Activated B cell treated with CpG ODN at 0.5 μM for 24 hours (primary cell): ENCODE measurements around the gene FCF1. TPM values are rescaled to one million over a fixed set of nuclear protein-coding genes. Genes with fewer than 3 reads are reported as not detected.

ENCODE experiments used
- ATAC-seq: fragments of 200-7000 bp; cut with Tn5 transposase; one replicate; pipeline ENCODE4 v1.10.0; 2021; ENCODE audit warnings: low read depth, mild to moderate bottlenecking, moderate library complexity
- CTCF ChIA-PET: fragments of 350-600 bp; sonication (Branson Sonifier 250); formaldehyde crosslinking; loops from one replicate; lab custom pipeline; 2021; ENCODE audit warnings: antibody characterized with exemption; lab: Charles Lee
- POLR2A ChIA-PET: fragments of 350-600 bp; sonication (Branson Sonifier 250); formaldehyde crosslinking; loops from one replicate; lab custom pipeline; 2021; ENCODE audit warnings: antibody characterized with exemption; lab: Charles Lee
- DNase-seq: peaks from one replicate; pipeline ENCODE4 v3.0.0; 2022
- H3K27ac Mint-ChIP-seq: one replicate; pipeline ENCODE4 v1.8.0; 2020; ENCODE audit warnings: mixed read lengths
- H3K27me3 Mint-ChIP-seq: one replicate; pipeline ENCODE4 v1.8.0; 2021; ENCODE audit warnings: mixed read lengths
- H3K36me3 Mint-ChIP-seq: one replicate; pipeline ENCODE4 v1.8.0; 2021; ENCODE audit warnings: low read depth, mixed read lengths
- H3K4me1 Mint-ChIP-seq: one replicate; pipeline ENCODE4 v1.8.0; 2021; ENCODE audit warnings: mixed read lengths
- H3K4me3 Mint-ChIP-seq: one replicate; pipeline ENCODE4 v1.8.0; 2020; ENCODE audit warnings: mild to moderate bottlenecking, mixed read lengths
- H3K9me3 Mint-ChIP-seq: one replicate; pipeline ENCODE4 v1.8.0; 2020; ENCODE audit warnings: mixed read lengths
- intact Hi-C: fragments of 100-400 bp; cut with micrococcal nuclease; formaldehyde crosslinking; loops from one replicate; pipeline ENCODE4 v1.15.1; 2024
- total RNA-seq: library from RNA; stranded (reverse); gene quantifications from 2 replicates; pipeline ENCODE4 v1.2.3, GENCODE V29; 2022
- TF ChIP-seq, protein P1 (sequence below): fragments of 200-600 bp; IDR thresholded peaks from one replicate; pipeline ENCODE4 v1.8.0; 2022; ENCODE audit warnings: antibody characterized with exemption, mild to moderate bottlenecking

FCF1 gene
- total RNA-seq, 1 donor from 2014 or later = 49.5 TPM

- ATAC-seq (no peak), DNase-seq (no peak)
- H3K9me3 Mint-ChIP-seq = no peaks in the 10 kb centered on the region
- no peak overlapping the region for H3K27ac Mint-ChIP-seq
- peaks cover 31% of the 10 kb centered on the region for H3K4me1 Mint-ChIP-seq
- peaks cover 62% of the 10 kb centered on the region for H3K36me3 Mint-ChIP-seq
- TF ChIP-seq, protein P1, sequence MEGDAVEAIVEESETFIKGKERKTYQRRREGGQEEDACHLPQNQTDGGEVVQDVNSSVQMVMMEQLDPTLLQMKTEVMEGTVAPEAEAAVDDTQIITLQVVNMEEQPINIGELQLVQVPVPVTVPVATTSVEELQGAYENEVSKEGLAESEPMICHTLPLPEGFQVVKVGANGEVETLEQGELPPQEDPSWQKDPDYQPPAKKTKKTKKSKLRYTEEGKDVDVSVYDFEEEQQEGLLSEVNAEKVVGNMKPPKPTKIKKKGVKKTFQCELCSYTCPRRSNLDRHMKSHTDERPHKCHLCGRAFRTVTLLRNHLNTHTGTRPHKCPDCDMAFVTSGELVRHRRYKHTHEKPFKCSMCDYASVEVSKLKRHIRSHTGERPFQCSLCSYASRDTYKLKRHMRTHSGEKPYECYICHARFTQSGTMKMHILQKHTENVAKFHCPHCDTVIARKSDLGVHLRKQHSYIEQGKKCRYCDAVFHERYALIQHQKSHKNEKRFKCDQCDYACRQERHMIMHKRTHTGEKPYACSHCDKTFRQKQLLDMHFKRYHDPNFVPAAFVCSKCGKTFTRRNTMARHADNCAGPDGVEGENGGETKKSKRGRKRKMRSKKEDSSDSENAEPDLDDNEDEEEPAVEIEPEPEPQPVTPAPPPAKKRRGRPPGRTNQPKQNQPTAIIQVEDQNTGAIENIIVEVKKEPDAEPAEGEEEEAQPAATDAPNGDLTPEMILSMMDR = no peak
- ChIA-PET POLR2A (interaction anchor here (0.5 kb wide), 1 partner anchor 611 kb away, joined by 3 read pairs; no protein-coding TSS in a partner anchor), CTCF (no interaction called here)
- intact Hi-C loops = loop anchor here (2.0 to 10.0 kb wide), 3 partner anchors 27 to 321 kb away; partner anchors contain the start of genes AREL1 and FCF1
- H3K4me3 Mint-ChIP-seq = no peak overlapping the region
- no peaks in the 10 kb centered on the region for H3K27me3 Mint-ChIP-seq
Observed at GRCh38 chr14:74685921-74686678, 26.8 kb upstream of the FCF1 start.

GRCh38 chr14:74691456-74691855, 21.5 kb upstream of the FCF1 start:
- Mint-ChIP-seq H3K9me3 (no peaks in the 10 kb centered on the region), H3K27me3 (no peaks in the 10 kb centered on the region), H3K27ac (no peak overlapping the region), H3K4me1 (no peaks in the 10 kb centered on the region), H3K36me3 (peaks cover 58% of the 10 kb centered on the region), H3K4me3 (no peak overlapping the region)
- no peak for DNase-seq
- CTCF ChIA-PET = no interaction called here
- TF ChIP-seq, protein P1 = no peak
- POLR2A ChIA-PET = no interaction called here
- intact Hi-C loops = no loop called here
- ATAC-seq = no peak

DNA sequence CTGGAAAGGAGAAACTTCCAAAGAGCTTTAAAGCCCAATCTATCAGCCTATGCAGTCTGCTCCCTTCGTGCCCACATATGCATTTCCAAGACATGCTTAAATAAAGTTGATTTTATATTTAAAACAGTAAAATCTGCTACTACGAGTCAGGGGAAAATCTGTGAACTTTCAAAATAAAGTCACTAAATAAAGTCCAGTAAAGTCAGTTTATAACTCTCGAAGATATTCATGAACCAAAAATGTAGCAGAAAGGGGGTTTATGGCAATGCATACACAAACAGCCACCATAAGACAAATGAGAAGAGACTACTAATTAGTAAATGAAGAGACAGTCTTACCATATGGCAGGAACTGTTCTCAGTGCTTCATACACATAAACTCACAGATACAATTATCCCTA, 19.8 kb upstream of the FCF1 start:
- H3K4me3 Mint-ChIP-seq = no peak overlapping the region
- H3K4me1 Mint-ChIP-seq = no peaks in the 10 kb centered on the region
- no peaks in the 10 kb centered on the region for H3K9me3 Mint-ChIP-seq
- ATAC-seq (no peak), DNase-seq (no peak)
- peaks cover 54% of the 10 kb centered on the region for H3K36me3 Mint-ChIP-seq
- H3K27me3 Mint-ChIP-seq = no peaks in the 10 kb centered on the region
- H3K27ac Mint-ChIP-seq = no peak overlapping the region
- CTCF ChIA-PET = no interaction called here
- TF ChIP-seq, protein P1 = no peak
- POLR2A ChIA-PET = no interaction called here
- intact Hi-C loops = no loop called here

GRCh38 chr14:74695406-74695805, 17.5 kb upstream of the FCF1 start:
- ATAC-seq = no peak
- POLR2A ChIA-PET = interaction anchor here (0.6 kb wide), 1 partner anchor 57 kb away, joined by 5 read pairs; no protein-coding TSS in a partner anchor
- Mint-ChIP-seq H3K27ac (no peak overlapping the region), H3K27me3 (no peaks in the 10 kb centered on the region), H3K4me1 (no peaks in the 10 kb centered on the region), H3K4me3 (no peak overlapping the region), H3K36me3 (peaks cover 47% of the 10 kb centered on the region), H3K9me3 (no peaks in the 10 kb centered on the region)
- intact Hi-C loops = no loop called here
- CTCF ChIA-PET = no interaction called here
- DNase-seq = no peak
- TF ChIP-seq, protein P1 = no peak

GRCh38 chr14:74697011-74697410, 15.9 kb upstream of the FCF1 start:
- ChIA-PET POLR2A (interaction anchor here (0.6 kb wide), 1 partner anchor 1417 kb away, joined by 5 read pairs; no protein-coding TSS in a partner anchor), CTCF (no interaction called here)
- no peak overlapping the region for H3K4me3 Mint-ChIP-seq
- ATAC-seq (no peak), DNase-seq (no peak)
- H3K36me3 Mint-ChIP-seq = peaks cover 44% of the 10 kb centered on the region
- no peaks in the 10 kb centered on the region for H3K27me3 Mint-ChIP-seq
- H3K4me1 Mint-ChIP-seq = no peaks in the 10 kb centered on the region
- H3K9me3 Mint-ChIP-seq = no peaks in the 10 kb centered on the region
- no peak overlapping the region for H3K27ac Mint-ChIP-seq
- intact Hi-C loops = no loop called here
- TF ChIP-seq, protein P1 = no peak
